Activated CD4-positive, alpha-beta memory T cell treated with anti-CD3 and anti-CD28 coated beads for 36 hours (primary cell): Measurements from ENCODE around the gene CCDC40. TPM values are rescaled to one million over a fixed set of nuclear protein-coding genes. Genes with fewer than 3 reads are reported as not detected.
"Not testable (repeated sequence)": the region's sequence is repeated elsewhere in the genome, so short reads cannot be mapped to it uniquely, and the experiment has no call there.

Experiments
- CTCF ChIA-PET: fragments of 350-600 bp; sonication (Branson Sonifier 250); formaldehyde crosslinking; loops from one replicate; lab custom pipeline; 2021; ENCODE audit warnings: antibody characterized with exemption, inconsistent platforms; lab: Charles Lee
- POLR2A ChIA-PET: fragments of 350-600 bp; sonication (Branson Sonifier 250); formaldehyde crosslinking; loops from one replicate; lab custom pipeline; 2021; ENCODE audit warnings: antibody characterized with exemption; lab: Charles Lee
- DNase-seq: peaks from one replicate; pipeline ENCODE4 v3.0.0-alpha.2; 2020
- H3K27ac Mint-ChIP-seq: one replicate; pipeline ENCODE4 v1.8.0; 2021; ENCODE audit warnings: mixed read lengths
- H3K27me3 Mint-ChIP-seq: one replicate; pipeline ENCODE4 v1.8.0; 2021; ENCODE audit warnings: mixed read lengths
- H3K36me3 Mint-ChIP-seq: one replicate; pipeline ENCODE4 v1.8.0; 2021; ENCODE audit warnings: mixed read lengths
- H3K4me1 Mint-ChIP-seq: one replicate; pipeline ENCODE4 v1.8.0; 2021; ENCODE audit warnings: low read depth, mixed read lengths
- H3K4me3 Mint-ChIP-seq: one replicate; pipeline ENCODE4 v1.8.0; 2021; ENCODE audit warnings: mild to moderate bottlenecking, mixed read lengths
- H3K9me3 Mint-ChIP-seq: one replicate; pipeline ENCODE4 v1.8.0; 2021; ENCODE audit warnings: mixed read lengths
- intact Hi-C: fragments of 100-400 bp; cut with micrococcal nuclease; formaldehyde crosslinking; loops from one replicate; pipeline ENCODE4 v1.15.1; 2023
- total RNA-seq, 2 experiments: library from RNA; stranded (reverse); gene quantifications; one replicate each; pipeline ENCODE4 v1.2.3, GENCODE V29; 2021

The CCDC40 gene
- total RNA-seq, 2 experiments from 2014 or later = 0.82 to 1.00 TPM

DNA sequence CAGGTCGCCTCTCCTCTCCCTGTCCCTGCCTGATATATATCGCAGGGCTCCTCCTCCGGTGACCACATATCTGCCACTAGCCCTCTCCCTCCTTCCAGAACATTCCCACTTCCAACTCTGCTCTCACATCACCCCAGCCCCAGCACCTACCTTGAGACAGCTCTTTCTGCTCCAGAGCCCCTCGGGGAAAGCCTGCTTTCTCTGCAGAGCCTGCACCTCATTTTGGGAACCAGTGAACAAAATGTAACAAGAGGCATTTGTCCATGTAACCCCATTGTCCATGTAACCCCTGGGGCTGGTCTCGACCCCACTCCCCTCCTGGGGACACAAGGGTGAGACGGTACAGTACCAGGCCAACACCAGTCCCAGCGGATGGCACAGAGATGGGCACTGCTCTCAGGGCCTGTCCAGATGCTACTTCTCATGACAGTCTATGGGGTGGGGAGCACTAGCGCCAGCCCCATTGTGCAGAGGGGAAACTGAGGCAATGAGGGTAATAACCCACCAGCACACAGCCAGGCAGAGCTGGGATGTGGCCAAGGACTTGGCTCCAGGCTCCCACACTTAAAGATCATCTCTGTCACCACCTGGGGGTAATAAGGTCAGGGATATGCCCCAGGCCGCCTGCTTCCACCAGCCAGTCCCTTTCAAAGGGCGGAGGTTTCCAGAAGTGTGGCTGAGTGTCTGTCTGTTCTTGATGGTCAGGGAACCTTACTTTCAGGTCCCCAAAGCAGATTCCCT lies 43.6 kb upstream of the CCDC40 start:
- H3K9me3 Mint-ChIP-seq = no peaks in the 10 kb centered on the region
- H3K4me3 Mint-ChIP-seq = peak overlapping the region; percentile 71
- no peaks in the 10 kb centered on the region for H3K27me3 Mint-ChIP-seq
- intact Hi-C loops = loop anchor here (1.0 to 10.0 kb wide), 3 partner anchors 152 to 265 kb away; partner anchors contain the start of gene EIF4A3
- H3K4me1 Mint-ChIP-seq = peaks cover 40% of the 10 kb centered on the region
- DNase-seq = no peak
- CTCF ChIA-PET = interaction anchor here (1.0 to 4.3 kb wide), 9 partner anchors 12 to 252 kb away, joined by 3 to 24 read pairs (median 4); partner anchors contain the start of gene CBX8
- no peaks in the 10 kb centered on the region for H3K36me3 Mint-ChIP-seq
- POLR2A ChIA-PET = interaction anchor here (1.1 kb wide), 1 partner anchor 247 kb away, joined by 3 read pairs; no protein-coding TSS in a partner anchor
- peak overlapping the region; percentile 73 for H3K27ac Mint-ChIP-seq

GRCh38 chr17:79993390-79994227 lies 42.8 kb upstream of the CCDC40 start:
- intact Hi-C loops = loop anchor here (1.0 to 10.0 kb wide), 3 partner anchors 151 to 265 kb away; partner anchors contain the start of gene EIF4A3
- Mint-ChIP-seq H3K9me3 (no peaks in the 10 kb centered on the region), H3K4me3 (peak overlapping the region; percentile 54), H3K36me3 (no peaks in the 10 kb centered on the region), H3K4me1 (peaks cover 41% of the 10 kb centered on the region), H3K27me3 (no peaks in the 10 kb centered on the region), H3K27ac (peak overlapping the region; percentile 73)
- POLR2A ChIA-PET = interaction anchor here (0.6 kb wide), 1 partner anchor 121 kb away, joined by 4 read pairs; no protein-coding TSS in a partner anchor
- DNase-seq = peak; percentile 75
- CTCF ChIA-PET = interaction anchor here (0.7 to 4.3 kb wide), 7 partner anchors 12 to 253 kb away, joined by 3 to 24 read pairs (median 3); no protein-coding TSS in a partner anchor

- peaks cover 43% of the 10 kb centered on the region for H3K4me1 Mint-ChIP-seq
- not testable (repeated sequence) for DNase-seq, H3K36me3 Mint-ChIP-seq, H3K9me3 Mint-ChIP-seq, H3K27me3 Mint-ChIP-seq, H3K4me3 Mint-ChIP-seq
- H3K27ac Mint-ChIP-seq = peak overlapping the region; percentile 73
- ChIA-PET CTCF (interaction anchor here (0.7 to 4.3 kb wide), 8 partner anchors 11 to 253 kb away, joined by 3 to 24 read pairs (median 4); no protein-coding TSS in a partner anchor), POLR2A (interaction anchor here (0.6 kb wide), 1 partner anchor 120 kb away, joined by 4 read pairs; no protein-coding TSS in a partner anchor)
- intact Hi-C loops = loop anchor here (5.0 to 10.0 kb wide), 2 partner anchors 151 to 247 kb away; partner anchors contain the start of gene EIF4A3
Observed at GRCh38 chr17:79994228-79994569, 42.2 kb upstream of the CCDC40 start.

GRCh38 chr17:79994602-79995001 lies 41.8 kb upstream of the CCDC40 start:
- H3K27ac Mint-ChIP-seq = no peak overlapping the region
- peaks cover 43% of the 10 kb centered on the region for H3K4me1 Mint-ChIP-seq
- DNase-seq = no peak
- CTCF ChIA-PET = interaction anchor here (1.0 to 4.3 kb wide), 6 partner anchors 13 to 254 kb away, joined by 3 to 24 read pairs (median 4); no protein-coding TSS in a partner anchor
- intact Hi-C loops = loop anchor here (5.0 to 10.0 kb wide), 3 partner anchors 43 to 247 kb away; partner anchors contain the start of genes CCDC40, EIF4A3 and TBC1D16
- H3K27me3 Mint-ChIP-seq = no peaks in the 10 kb centered on the region
- H3K4me3 Mint-ChIP-seq = no peak overlapping the region
- H3K36me3 Mint-ChIP-seq = no peaks in the 10 kb centered on the region
- POLR2A ChIA-PET = interaction anchor here (0.6 kb wide), 1 partner anchor 120 kb away, joined by 4 read pairs; no protein-coding TSS in a partner anchor
- no peaks in the 10 kb centered on the region for H3K9me3 Mint-ChIP-seq

DNA sequence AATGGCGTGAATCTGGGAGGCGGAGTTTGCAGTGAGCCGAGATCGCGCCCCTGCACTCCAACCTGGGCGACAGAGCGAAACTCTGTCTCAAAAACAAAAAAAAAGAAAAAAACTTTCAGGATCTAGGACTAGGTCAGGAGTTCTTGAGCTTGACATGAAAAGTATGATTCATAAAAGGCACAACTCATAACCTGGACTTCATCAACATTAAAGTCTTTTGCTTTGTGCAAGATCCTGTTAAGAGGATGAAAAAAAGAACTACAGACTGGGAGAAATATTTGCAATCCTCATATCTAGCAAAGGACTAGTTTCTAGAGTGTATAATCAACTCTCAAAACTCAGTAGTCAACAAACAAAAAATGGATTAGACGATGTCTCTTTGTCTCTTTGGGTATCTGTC lies 40.7 kb upstream of the CCDC40 start:
- Mint-ChIP-seq H3K4me3 (no peak overlapping the region), H3K36me3 (no peaks in the 10 kb centered on the region), H3K9me3 (no peaks in the 10 kb centered on the region), H3K27me3 (no peaks in the 10 kb centered on the region), H3K27ac (peak overlapping the region; percentile 38), H3K4me1 (peaks cover 43% of the 10 kb centered on the region)
- POLR2A ChIA-PET = no interaction called here
- CTCF ChIA-PET = interaction anchor here (1.0 to 4.3 kb wide), 3 partner anchors 12 to 187 kb away, joined by 3 to 24 read pairs (median 3); no protein-coding TSS in a partner anchor
- intact Hi-C loops = loop anchor here (2.0 to 10.0 kb wide), 4 partner anchors 42 to 191 kb away; partner anchors contain the start of genes CBX4, CCDC40, EIF4A3 and TBC1D16
- DNase-seq = no peak

- no peaks in the 10 kb centered on the region for H3K9me3 Mint-ChIP-seq
- no peaks in the 10 kb centered on the region for H3K27me3 Mint-ChIP-seq
- peaks cover 43% of the 10 kb centered on the region for H3K4me1 Mint-ChIP-seq
- ChIA-PET POLR2A (no interaction called here), CTCF (interaction anchor here (0.8 to 4.4 kb wide), 8 partner anchors 9 to 207 kb away, joined by 3 to 37 read pairs (median 3); no protein-coding TSS in a partner anchor)
- H3K27ac Mint-ChIP-seq = peak overlapping the region; percentile 90
- no peak for DNase-seq
- intact Hi-C loops = loop anchor here (2.0 to 10.0 kb wide), 4 partner anchors 41 to 191 kb away; partner anchors contain the start of genes CBX4, CCDC40, EIF4A3 and TBC1D16
- no peak overlapping the region for H3K4me3 Mint-ChIP-seq
- H3K36me3 Mint-ChIP-seq = no peaks in the 10 kb centered on the region
Observed at GRCh38 chr17:79996291-79996690, 40.2 kb upstream of the CCDC40 start.

GRCh38 chr17:79997011-79997660 lies 39.3 kb upstream of the CCDC40 start:
- H3K27ac Mint-ChIP-seq = peak overlapping the region; percentile 90
- no peaks in the 10 kb centered on the region for H3K9me3 Mint-ChIP-seq
- intact Hi-C loops = loop anchor here (1.0 to 10.0 kb wide), 6 partner anchors 40 to 222 kb away; partner anchors contain the start of genes CBX4, CBX8, CCDC40 and EIF4A3
- no peaks in the 10 kb centered on the region for H3K27me3 Mint-ChIP-seq
- peak overlapping the region; percentile 48 for H3K4me3 Mint-ChIP-seq
- peaks cover 42% of the 10 kb centered on the region for H3K4me1 Mint-ChIP-seq
- POLR2A ChIA-PET = no interaction called here
- CTCF ChIA-PET = interaction anchor here (0.6 to 4.4 kb wide), 8 partner anchors 8 to 208 kb away, joined by 3 to 37 read pairs (median 3); no protein-coding TSS in a partner anchor
- DNase-seq = peak; percentile 88
- no peaks in the 10 kb centered on the region for H3K36me3 Mint-ChIP-seq

- no peak overlapping the region for H3K4me3 Mint-ChIP-seq
- no peaks in the 10 kb centered on the region for H3K27me3 Mint-ChIP-seq
- H3K27ac Mint-ChIP-seq = no peak overlapping the region
- no peaks in the 10 kb centered on the region for H3K9me3 Mint-ChIP-seq
- H3K4me1 Mint-ChIP-seq = peaks cover 30% of the 10 kb centered on the region
- no peak for DNase-seq
- ChIA-PET CTCF (interaction anchor here (1.1 to 4.4 kb wide), 3 partner anchors 8 to 82 kb away, joined by 3 to 37 read pairs (median 4); no protein-coding TSS in a partner anchor), POLR2A (no interaction called here)
- no peaks in the 10 kb centered on the region for H3K36me3 Mint-ChIP-seq
- intact Hi-C loops = no loop called here
Observed at GRCh38 chr17:80000136-80000535, 36.3 kb upstream of the CCDC40 start.

GRCh38 chr17:80000981-80001775 lies 35.3 kb upstream of the CCDC40 start:
- Mint-ChIP-seq H3K4me1 (peaks cover 29% of the 10 kb centered on the region), H3K27me3 (no peaks in the 10 kb centered on the region), H3K9me3 (no peaks in the 10 kb centered on the region), H3K36me3 (no peaks in the 10 kb centered on the region), H3K27ac (no peak overlapping the region), H3K4me3 (no peak overlapping the region)
- POLR2A ChIA-PET = no interaction called here
- intact Hi-C loops = no loop called here
- DNase-seq = no peak
- CTCF ChIA-PET = interaction anchor here (0.7 to 1.2 kb wide), 2 partner anchors 9 to 121 kb away, joined by 3 to 4 read pairs; no protein-coding TSS in a partner anchor

- no peaks in the 10 kb centered on the region for H3K9me3 Mint-ChIP-seq
- peaks cover 20% of the 10 kb centered on the region for H3K4me1 Mint-ChIP-seq
- no peak overlapping the region for H3K27ac Mint-ChIP-seq
- no peaks in the 10 kb centered on the region for H3K36me3 Mint-ChIP-seq
- ChIA-PET POLR2A (no interaction called here), CTCF (no interaction called here)
- no peak for DNase-seq
- H3K4me3 Mint-ChIP-seq = no peak overlapping the region
- intact Hi-C loops = no loop called here
- no peaks in the 10 kb centered on the region for H3K27me3 Mint-ChIP-seq
Observed at GRCh38 chr17:80002070-80002641, 34.3 kb upstream of the CCDC40 start.
